Large intestine (tissue), 3 donors: ENCODE results near the gene IMPG1. TPM values are rescaled to one million over a fixed set of nuclear protein-coding genes. Genes with fewer than 3 reads are reported as not detected.
A peak's percentile ranks its signal among the peaks of the same experiment; 100 is the strongest.

Experiments
- DNase-seq, 2 donors: peaks; one replicate each; pipeline versions ENCODE4 v3.0.0 to v3.0.0-alpha.2; 2013
- H3K27ac ChIP-seq: one replicate; pipeline ENCODE4 v1.5.1; 2013; ENCODE audit warnings: low read length
- H3K27me3 ChIP-seq: 2 replicates; pipeline ENCODE4 v1.6.1; 2013; ENCODE audit warnings: low read length; ENCODE audit not compliant: control insufficient read depth, insufficient read depth
- H3K36me3 ChIP-seq: 2 replicates; pipeline ENCODE4 v1.6.1; 2013; ENCODE audit warnings: low read length; ENCODE audit not compliant: control insufficient read depth, insufficient read depth
- H3K4me1 ChIP-seq: one replicate; pipeline ENCODE4 v1.6.1; 2013; ENCODE audit warnings: low read length; ENCODE audit not compliant: control insufficient read depth, insufficient read depth
- H3K4me3 ChIP-seq: one replicate; pipeline ENCODE4 v1.5.1; 2013; ENCODE audit warnings: low read length
- H3K9me3 ChIP-seq: one replicate; pipeline ENCODE4 v1.6.1; 2013; ENCODE audit warnings: mild to moderate bottlenecking, low read depth, low read length, moderate library complexity; ENCODE audit not compliant: control insufficient read depth
- WGBS: methylation state at CpG from one replicate; pipeline ENCODE4 v1.1.5; 2013; ENCODE audit warnings: low lambda C conversion rate; ENCODE audit not compliant: insufficient coverage; 5-methylcytosine and 5-hydroxymethylcytosine counted together
- polyA plus RNA-seq: library from polyadenylated mRNA; unstranded; fragments of 120-200 nt; gene quantifications from one replicate; pipeline ENCODE4 v1.2.1, GENCODE V29; 2013

Gene IMPG1
- polyA plus RNA-seq, 1 donor: 3.4 TPM

GRCh38 chr6:75952128-75952527 is 120.3 kb downstream of the IMPG1 start:
- Histone ChIP-seq H3K9me3 (no peaks in the 10 kb centered on the region), H3K27me3 (peaks cover 2% of the 10 kb centered on the region), H3K27ac (no peak overlapping the region), H3K4me3 (no peak overlapping the region), H3K36me3 (no peaks in the 10 kb centered on the region), H3K4me1 (no peaks in the 10 kb centered on the region)
- DNase-seq: no peak
- WGBS: no CpG with 5 or more reads among the region's 3 CpGs

- Histone ChIP-seq H3K4me1 (no peaks in the 10 kb centered on the region), H3K27ac (no peak overlapping the region), H3K27me3 (peaks cover 4% of the 10 kb centered on the region), H3K9me3 (no peaks in the 10 kb centered on the region), H3K4me3 (no peak overlapping the region), H3K36me3 (no peaks in the 10 kb centered on the region)
- no peak for DNase-seq
- no CpG with 5 or more reads among the region's 5 CpGs for WGBS
Measured at GRCh38 chr6:75947935-75948334, 124.5 kb downstream of the IMPG1 start.

GRCh38 chr6:75946146-75946831 is 126.2 kb downstream of the IMPG1 start:
- Histone ChIP-seq H3K36me3 (no peaks in the 10 kb centered on the region), H3K4me3 (no peak overlapping the region), H3K27ac (no peak overlapping the region), H3K9me3 (no peaks in the 10 kb centered on the region), H3K27me3 (peaks cover 4% of the 10 kb centered on the region), H3K4me1 (no peaks in the 10 kb centered on the region)
- WGBS: 60% methylated on average over 1 of the region's 4 CpGs
- no peak for DNase-seq

DNA sequence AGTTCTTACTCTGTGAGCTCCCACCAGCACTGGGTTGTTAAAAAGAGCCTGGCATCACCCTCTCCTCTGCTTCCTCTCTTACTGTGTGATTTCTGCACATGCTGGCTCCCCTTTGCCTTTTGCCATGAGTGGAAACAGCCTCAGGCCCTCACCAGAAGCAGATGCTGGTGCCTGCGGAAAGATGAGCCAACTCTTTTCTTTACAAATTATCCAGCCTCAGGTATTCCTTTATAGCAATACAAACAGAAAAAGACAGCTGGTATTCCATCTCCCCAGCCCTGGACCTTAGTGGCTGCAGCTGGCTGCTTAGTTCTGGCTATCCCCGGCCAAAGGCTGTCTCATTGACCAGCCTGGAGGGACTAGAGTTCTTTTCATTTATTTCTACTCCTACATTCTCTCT is 129.1 kb downstream of the IMPG1 start:
- WGBS: no CpG with 5 or more reads among the region's 2 CpGs
- no peaks in the 10 kb centered on the region for H3K4me1 ChIP-seq
- no peak for DNase-seq

GRCh38 chr6:75941509-75941908 is 131.0 kb downstream of the IMPG1 start:
- Histone ChIP-seq H3K27me3 (peaks cover 7% of the 10 kb centered on the region), H3K36me3 (no peaks in the 10 kb centered on the region), H3K9me3 (no peaks in the 10 kb centered on the region), H3K4me3 (no peak overlapping the region), H3K4me1 (no peaks in the 10 kb centered on the region), H3K27ac (no peak overlapping the region)
- WGBS: no CpG with 5 or more reads among the region's 1 CpG
- DNase-seq: no peak

More for the DNA sequence above, 129.1 kb downstream of the IMPG1 start:
- Histone ChIP-seq H3K4me3 (no peak overlapping the region), H3K27ac (no peak overlapping the region), H3K36me3 (no peaks in the 10 kb centered on the region), H3K9me3 (no peaks in the 10 kb centered on the region), H3K27me3 (peaks cover 3% of the 10 kb centered on the region)

- WGBS: 50% methylated on average over 2 of the region's 4 CpGs
- Histone ChIP-seq H3K36me3 (no peaks in the 10 kb centered on the region), H3K4me1 (no peaks in the 10 kb centered on the region), H3K4me3 (no peak overlapping the region), H3K27ac (no peak overlapping the region), H3K9me3 (no peaks in the 10 kb centered on the region), H3K27me3 (peaks cover 11% of the 10 kb centered on the region)
- no peak for DNase-seq
Measured at GRCh38 chr6:75940564-75940963, 131.9 kb downstream of the IMPG1 start.

DNA sequence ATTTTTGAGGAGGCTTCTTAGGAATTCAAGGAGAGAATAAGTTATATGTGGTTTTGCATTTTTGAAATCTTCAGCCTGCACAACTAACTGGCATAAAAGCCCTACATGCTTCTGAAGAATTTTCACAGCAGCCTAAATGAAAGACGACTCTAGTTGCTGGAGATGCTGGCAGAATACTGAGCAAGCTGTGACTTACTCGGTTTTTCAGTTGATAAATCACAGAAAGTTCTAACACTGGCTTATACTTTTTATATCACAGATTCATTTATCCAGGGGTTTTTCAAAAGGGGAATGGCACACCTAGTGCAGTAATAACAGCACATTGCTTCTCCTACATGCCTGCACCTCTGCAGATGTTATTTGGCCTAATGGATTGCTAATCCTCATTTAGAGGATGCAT is 134.6 kb downstream of the IMPG1 start:
- Histone ChIP-seq H3K36me3 (no peaks in the 10 kb centered on the region), H3K4me1 (peaks cover 4% of the 10 kb centered on the region), H3K9me3 (no peaks in the 10 kb centered on the region), H3K27ac (no peak overlapping the region), H3K4me3 (no peak overlapping the region), H3K27me3 (peaks cover 16% of the 10 kb centered on the region)
- no peak for DNase-seq
- no CpG with 5 or more reads among the region's 2 CpGs for WGBS

- DNase-seq: no peak
- Histone ChIP-seq H3K4me3 (no peak overlapping the region), H3K9me3 (no peaks in the 10 kb centered on the region), H3K36me3 (no peaks in the 10 kb centered on the region), H3K27me3 (peaks cover 16% of the 10 kb centered on the region), H3K27ac (no peak overlapping the region), H3K4me1 (peaks cover 4% of the 10 kb centered on the region)
- WGBS: no CpG with 5 or more reads among the region's 3 CpGs
Measured at GRCh38 chr6:75936682-75937081, 135.8 kb downstream of the IMPG1 start.

DNA sequence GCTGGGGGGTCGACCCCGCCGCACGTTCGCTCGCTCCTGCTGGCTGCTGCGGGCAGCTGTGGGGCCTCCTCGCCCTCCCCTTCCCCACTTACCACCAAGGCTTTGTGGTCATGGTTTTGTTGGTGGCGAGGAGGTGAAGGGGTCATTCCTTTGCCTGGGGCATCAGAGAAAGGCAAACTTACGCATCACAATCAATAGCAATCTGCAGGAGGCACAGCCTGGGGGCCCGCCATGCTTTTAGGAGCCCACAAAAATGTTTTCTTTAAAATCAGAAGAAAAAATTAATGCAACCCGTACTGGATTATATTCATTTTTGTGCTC is 137.0 kb downstream of the IMPG1 start:
- Histone ChIP-seq H3K4me3 (peak overlapping the region; percentile 24), H3K4me1 (peaks cover 4% of the 10 kb centered on the region), H3K9me3 (no peaks in the 10 kb centered on the region), H3K36me3 (no peaks in the 10 kb centered on the region), H3K27ac (no peak overlapping the region), H3K27me3 (peaks cover 16% of the 10 kb centered on the region)
- WGBS: 90% methylated on average over 2 of the region's 12 CpGs
- no peak for DNase-seq

DNA sequence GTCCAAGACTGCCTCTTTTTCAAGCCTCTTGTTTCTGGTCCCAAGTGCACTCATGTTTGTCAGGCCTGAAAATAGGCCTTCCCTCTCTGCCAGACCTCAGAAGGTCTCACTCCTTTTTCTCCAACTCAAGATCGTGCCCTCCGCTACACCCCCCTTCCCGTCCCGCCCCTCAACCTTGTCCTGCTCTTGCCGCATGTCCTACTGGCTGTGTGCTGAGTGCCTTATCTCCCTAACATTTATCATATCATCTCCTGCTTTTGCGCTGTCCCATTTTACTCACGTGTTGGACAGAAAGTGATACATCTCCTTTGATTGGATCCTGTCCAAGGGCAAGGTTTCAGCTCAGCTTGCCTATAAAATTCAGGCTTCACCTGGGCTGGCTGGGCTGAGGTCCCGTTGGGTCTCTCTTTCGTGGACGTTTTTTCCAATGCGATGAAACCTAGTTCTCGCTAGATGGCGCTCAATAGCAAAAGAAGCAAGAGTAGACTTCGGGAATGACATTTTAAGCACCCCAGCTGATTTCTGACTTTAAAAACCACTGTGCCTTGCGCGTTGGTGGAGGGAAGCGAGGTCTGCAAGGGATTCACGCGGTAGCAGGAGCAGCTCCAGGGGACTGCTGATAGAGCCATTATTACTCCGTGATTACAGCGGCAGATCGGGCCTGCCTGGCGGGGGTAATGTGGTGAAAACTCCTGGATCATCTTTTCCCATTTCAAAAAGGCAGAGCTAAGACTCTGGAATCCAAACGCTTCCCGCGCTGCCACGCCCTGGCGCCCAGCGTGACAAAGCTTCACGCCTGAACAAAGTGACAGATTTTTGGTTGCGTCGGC is 137.6 kb downstream of the IMPG1 start:
- Histone ChIP-seq H3K27me3 (peaks cover 16% of the 10 kb centered on the region), H3K36me3 (no peaks in the 10 kb centered on the region), H3K27ac (no peak overlapping the region), H3K4me1 (peaks cover 4% of the 10 kb centered on the region), H3K4me3 (peak overlapping the region; percentile 24), H3K9me3 (no peaks in the 10 kb centered on the region)
- DNase-seq: peak; percentile 29 to 66
- no CpG with 5 or more reads among the region's 32 CpGs for WGBS
